GM19438 (cell line): ENCODE results near the gene ABCC3.
"Not testable (repeated sequence)": the region's sequence is repeated elsewhere in the genome, so short reads cannot be mapped to it uniquely, and the experiment has no call there.

Source experiments
- ATAC-seq: cut with Tn5 transposase; IDR thresholded peaks from one replicate; pipeline ENCODE4 v1.9.1; 2021; ENCODE audit warnings: low read depth; ENCODE audit not compliant: unreplicated experiment

Gene ABCC3

DNA sequence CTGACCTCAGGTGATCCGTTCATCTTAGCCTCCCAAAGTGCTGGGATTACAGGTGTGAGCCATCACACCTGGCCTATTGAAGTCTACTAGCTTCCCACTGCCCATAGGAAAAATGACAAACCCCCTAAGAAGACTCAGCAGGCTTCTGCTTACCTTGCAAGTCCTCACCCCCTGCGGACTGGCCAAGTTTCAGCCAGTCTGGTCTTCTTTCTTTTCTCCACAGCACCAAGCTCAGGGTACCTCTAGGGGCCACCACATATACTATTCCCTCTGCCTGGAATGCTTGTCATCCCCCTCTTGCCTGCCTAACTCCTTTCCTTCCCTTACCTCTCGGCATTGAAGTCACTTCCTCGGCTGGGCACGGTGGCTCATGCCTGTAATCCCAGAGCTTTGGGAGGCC, 31.2 kb downstream of the ABCC3 start:
- ATAC-seq, result no peak

DNA sequence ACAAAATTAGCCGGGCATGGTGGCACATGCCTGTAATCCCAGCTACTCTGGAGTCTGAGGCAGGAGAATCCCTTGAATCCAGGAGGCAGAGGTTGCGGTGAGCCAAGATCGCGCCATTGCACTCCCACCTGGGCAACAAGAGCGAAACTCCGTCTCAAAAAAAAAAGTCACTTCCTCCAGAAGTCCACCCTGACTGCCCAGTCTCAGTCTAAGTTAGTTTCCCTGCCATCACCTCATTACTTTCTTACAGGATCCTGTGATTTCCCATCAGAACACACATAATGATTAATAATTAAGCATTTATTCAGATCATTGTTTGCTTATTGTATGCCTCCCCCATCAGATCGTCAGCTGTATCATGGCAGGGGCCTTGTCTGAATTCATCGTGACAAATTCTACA, 31.6 kb downstream of the ABCC3 start:
- no peak for ATAC-seq

- ATAC-seq, result no peak
These were observed 32.8 kb downstream of the ABCC3 start for GRCh38 chr17:50667259-50668024.

- no peak for ATAC-seq
These were observed 33.5 kb downstream of the ABCC3 start for GRCh38 chr17:50668025-50668837.

GRCh38 chr17:50668838-50669581, 34.3 kb downstream of the ABCC3 start:
- no peak for ATAC-seq

DNA sequence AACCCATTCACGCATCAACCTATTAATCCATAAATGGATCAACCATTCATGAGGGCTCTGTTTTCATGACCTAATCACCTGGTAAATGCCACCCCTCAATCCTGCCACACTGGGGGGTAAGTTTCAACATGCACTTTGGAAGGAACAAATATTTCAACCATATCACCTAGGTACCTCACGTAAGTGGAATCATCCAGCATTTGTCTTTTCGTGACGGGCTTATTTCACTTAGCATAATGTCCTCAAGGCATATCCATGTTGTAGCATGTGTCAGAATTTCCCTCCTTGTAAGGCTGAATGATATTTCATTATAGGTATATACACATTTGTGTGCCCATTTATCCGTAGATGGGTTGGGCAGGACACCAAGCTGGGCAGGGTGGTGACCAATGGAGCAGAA, 37.4 kb downstream of the ABCC3 start:
- no peak for ATAC-seq

DNA sequence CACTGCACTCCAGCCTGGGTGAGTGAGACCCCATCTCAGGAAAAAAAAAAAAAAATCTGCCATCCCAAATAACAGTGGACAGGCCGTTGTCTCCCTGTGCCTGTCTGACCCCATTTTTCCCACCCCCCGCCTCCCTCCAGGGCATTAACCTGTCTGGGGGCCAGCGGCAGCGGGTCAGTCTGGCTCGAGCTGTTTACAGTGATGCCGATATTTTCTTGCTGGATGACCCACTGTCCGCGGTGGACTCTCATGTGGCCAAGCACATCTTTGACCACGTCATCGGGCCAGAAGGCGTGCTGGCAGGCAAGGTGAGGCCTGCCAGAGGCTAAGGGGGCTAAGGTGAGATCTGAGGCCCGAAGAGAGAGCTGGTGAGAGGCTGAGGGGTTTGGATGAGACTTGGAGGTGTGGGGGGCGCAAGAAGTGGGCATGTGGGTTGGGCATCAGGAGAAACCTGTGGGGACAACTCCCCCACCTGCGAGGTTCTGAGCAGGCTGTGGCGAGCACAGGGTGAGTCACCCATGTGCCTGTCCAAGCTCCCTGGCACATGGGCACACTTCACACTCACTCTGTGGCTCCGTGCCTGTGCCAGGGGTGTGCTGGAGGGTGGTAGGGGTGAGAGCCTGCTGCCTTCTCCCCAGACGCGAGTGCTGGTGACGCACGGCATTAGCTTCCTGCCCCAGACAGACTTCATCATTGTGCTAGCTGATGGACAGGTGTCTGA, 38.3 kb downstream of the ABCC3 start:
- no peak for ATAC-seq

DNA sequence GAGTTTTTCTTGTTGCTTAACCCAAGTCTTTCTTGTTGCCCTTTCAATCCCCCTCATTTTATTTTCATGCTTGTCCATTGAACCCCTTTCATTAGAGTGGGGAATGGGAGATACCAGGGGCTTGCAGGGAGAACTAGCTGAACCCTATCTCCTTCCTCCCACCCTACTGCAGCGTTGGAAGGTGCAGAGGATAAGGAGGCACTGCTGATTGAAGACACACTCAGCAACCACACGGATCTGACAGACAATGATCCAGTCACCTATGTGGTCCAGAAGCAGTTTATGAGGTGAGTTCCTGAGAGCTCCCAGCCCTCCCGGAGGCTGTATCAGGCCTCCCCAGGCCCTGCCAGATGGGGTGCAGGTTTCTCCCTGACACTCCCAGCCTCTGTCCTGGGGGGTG, 40.5 kb downstream of the ABCC3 start:
- no peak for ATAC-seq

GRCh38 chr17:50675627-50676026, 40.9 kb downstream of the ABCC3 start:
- ATAC-seq, result no peak

DNA sequence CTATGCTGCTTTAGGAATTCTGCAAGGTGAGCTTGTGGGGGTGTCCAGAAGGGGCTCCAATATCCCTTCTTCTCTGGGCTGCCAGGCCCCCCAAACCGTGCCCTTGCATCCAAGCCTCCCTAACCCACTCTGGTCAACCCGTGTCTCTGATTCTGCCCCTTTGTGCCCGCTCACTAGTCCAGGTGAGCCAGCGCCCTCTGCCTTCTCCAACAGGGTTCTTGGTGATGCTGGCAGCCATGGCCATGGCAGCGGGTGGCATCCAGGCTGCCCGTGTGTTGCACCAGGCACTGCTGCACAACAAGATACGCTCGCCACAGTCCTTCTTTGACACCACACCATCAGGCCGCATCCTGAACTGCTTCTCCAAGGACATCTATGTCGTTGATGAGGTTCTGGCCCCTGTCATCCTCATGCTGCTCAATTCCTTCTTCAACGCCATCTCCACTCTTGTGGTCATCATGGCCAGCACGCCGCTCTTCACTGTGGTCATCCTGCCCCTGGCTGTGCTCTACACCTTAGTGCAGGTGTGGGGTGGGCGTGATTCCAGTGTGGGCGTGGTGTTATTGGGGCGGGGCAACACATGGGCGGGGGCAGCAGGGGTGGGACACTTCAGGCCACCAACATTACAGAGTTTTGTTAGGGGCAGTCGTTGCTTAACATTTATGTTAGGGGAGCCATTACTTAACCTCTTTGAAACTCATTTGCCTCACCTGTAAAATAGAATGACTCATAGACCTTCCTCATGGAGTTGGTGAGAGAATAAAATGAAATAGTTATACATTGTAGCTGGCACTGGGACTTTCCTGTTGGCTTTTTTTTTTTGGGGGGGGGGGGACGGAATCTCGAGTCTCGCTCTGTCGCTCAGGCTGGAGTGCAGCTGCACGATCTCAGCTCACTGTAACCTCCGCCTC, 41.6 kb downstream of the ABCC3 start:
- no peak for ATAC-seq

GRCh38 chr17:50677851-50678375, 43.2 kb downstream of the ABCC3 start:
- no peak for ATAC-seq

DNA sequence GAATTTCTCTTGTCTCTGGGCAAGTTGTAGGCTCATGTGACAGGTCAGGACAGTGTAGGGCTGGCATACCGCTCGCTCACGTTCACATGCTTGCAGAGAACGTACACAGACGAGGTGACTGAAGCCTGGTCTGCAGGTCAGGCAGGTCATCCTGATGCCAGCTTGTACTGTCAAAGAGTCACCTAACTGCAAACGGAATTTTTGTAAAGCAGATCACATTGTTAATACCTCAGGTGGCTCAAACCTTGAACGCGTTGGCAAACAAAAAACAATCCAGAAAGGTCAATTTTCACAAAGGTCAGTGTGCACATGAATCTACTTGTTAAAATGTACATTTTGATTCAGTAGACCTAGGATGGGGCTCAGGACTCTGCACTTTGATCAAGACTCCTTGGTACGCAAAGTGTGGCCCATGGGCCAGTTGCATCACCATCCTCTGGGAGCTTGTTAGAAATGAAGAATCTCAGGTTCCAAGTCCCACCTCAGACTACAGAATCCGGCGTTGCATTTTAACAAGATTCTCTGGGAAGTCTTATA, 44.4 kb downstream of the ABCC3 start:
- no peak for ATAC-seq

- no peak for ATAC-seq
These were observed 45.4 kb downstream of the ABCC3 start for GRCh38 chr17:50680126-50680525.

GRCh38 chr17:50680543-50681262, 46.0 kb downstream of the ABCC3 start:
- ATAC-seq, result not testable (repeated sequence)

- ATAC-seq, result no peak
These were observed 46.9 kb downstream of the ABCC3 start for GRCh38 chr17:50681263-50682200.

DNA sequence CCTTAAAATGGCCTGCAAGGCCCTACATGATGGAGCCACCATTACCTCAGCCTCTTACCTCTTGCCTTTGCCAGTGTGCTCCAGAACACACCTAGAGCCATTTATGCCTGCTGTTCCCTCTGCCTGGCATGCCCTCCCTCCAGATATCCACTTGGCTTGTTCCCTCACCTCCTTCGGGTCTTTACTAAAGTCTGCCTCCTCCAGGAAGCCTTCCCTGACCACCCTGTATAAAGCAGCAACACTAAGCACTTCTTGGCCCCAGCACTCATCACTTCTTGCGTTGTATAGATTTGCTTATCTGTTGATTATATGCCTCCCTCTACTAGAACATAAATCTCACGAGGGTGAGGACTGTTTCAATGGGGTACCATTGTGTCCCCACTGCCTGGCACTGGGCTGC, 47.8 kb downstream of the ABCC3 start:
- ATAC-seq, result no peak

- no peak for ATAC-seq
These were observed 48.3 kb downstream of the ABCC3 start for GRCh38 chr17:50682938-50683337.
